Memory B cell (primary cell): ENCODE data around the gene ESYT1.

Experiments used
- ATAC-seq: fragments of 150-1000 bp; cut with Tn5 transposase; 2 replicates; pipeline ENCODE4 v1.10.0; 2021; ENCODE audit warnings: low read depth, mild to moderate bottlenecking, moderate library complexity
- DNase-seq, 2 donors: peaks; one replicate each; pipeline ENCODE4 v3.0.0; 2022; ENCODE audit warnings: low spot score in 2 of 2
- H3K27ac Mint-ChIP-seq: one replicate; pipeline ENCODE4 v1.8.0; 2022; ENCODE audit warnings: mild to moderate bottlenecking, moderate library complexity, mixed read lengths
- H3K27me3 Mint-ChIP-seq: one replicate; pipeline ENCODE4 v1.8.0; 2022; ENCODE audit warnings: mixed read lengths
- H3K36me3 Mint-ChIP-seq: one replicate; pipeline ENCODE4 v1.8.0; 2022; ENCODE audit warnings: mild to moderate bottlenecking, mixed read lengths
- H3K4me1 Mint-ChIP-seq: one replicate; pipeline ENCODE4 v1.8.0; 2022; ENCODE audit warnings: mixed read lengths
- H3K4me3 Mint-ChIP-seq: one replicate; pipeline ENCODE4 v1.8.0; 2022; ENCODE audit warnings: mild to moderate bottlenecking, moderate library complexity, mixed read lengths
- H3K9me3 Mint-ChIP-seq: one replicate; pipeline ENCODE4 v1.8.0; 2022; ENCODE audit warnings: mixed read lengths

ESYT1 gene

GRCh38 chr12:56189099-56189917 is 61.2 kb downstream of the ESYT1 start, which contains the start of gene SMARCC2:
SMARCC2 (minus strand) TSS chr12:56189483; CDS start chr12:56189461, 22 bp downstream.
- peak within 1 kb of the TSS; percentile 98 for H3K27ac Mint-ChIP-seq
- H3K27me3 Mint-ChIP-seq = no peaks in the 10 kb centered on the region
- no peaks in the 10 kb centered on the region for H3K9me3 Mint-ChIP-seq
- ATAC-seq (peak; percentile 83), DNase-seq (peak; percentile 82 to 85)
- peaks cover 10% of the 10 kb centered on the region for H3K36me3 Mint-ChIP-seq
- H3K4me1 Mint-ChIP-seq = peaks cover 37% of the 10 kb centered on the region
- peak within 1 kb of the TSS; percentile 93 for H3K4me3 Mint-ChIP-seq

- Mint-ChIP-seq H3K36me3 (peaks cover 5% of the 10 kb centered on the region), H3K27ac (peak overlapping the region; percentile 98), H3K27me3 (no peaks in the 10 kb centered on the region), H3K4me1 (peaks cover 41% of the 10 kb centered on the region), H3K9me3 (no peaks in the 10 kb centered on the region), H3K4me3 (peak overlapping the region; percentile 93)
- ATAC-seq (peak; percentile 30), DNase-seq (peak; percentile 56 to 66)
Observed at GRCh38 chr12:56189918-56190694, 62.0 kb downstream of the ESYT1 start.

GRCh38 chr12:56190695-56191155 is 62.7 kb downstream of the ESYT1 start:
- H3K27ac Mint-ChIP-seq = peak overlapping the region; percentile 98
- H3K4me3 Mint-ChIP-seq = peak overlapping the region; percentile 93
- ATAC-seq (no peak), DNase-seq (no peak)
- no peaks in the 10 kb centered on the region for H3K27me3 Mint-ChIP-seq
- peaks cover 4% of the 10 kb centered on the region for H3K36me3 Mint-ChIP-seq
- H3K4me1 Mint-ChIP-seq = peaks cover 41% of the 10 kb centered on the region
- H3K9me3 Mint-ChIP-seq = no peaks in the 10 kb centered on the region

- no peaks in the 10 kb centered on the region for H3K9me3 Mint-ChIP-seq
- H3K4me3 Mint-ChIP-seq = no peak overlapping the region
- no peaks in the 10 kb centered on the region for H3K27me3 Mint-ChIP-seq
- ATAC-seq (no peak), DNase-seq (no peak)
- H3K27ac Mint-ChIP-seq = peak overlapping the region; percentile 70
- peaks cover 35% of the 10 kb centered on the region for H3K4me1 Mint-ChIP-seq
- no peaks in the 10 kb centered on the region for H3K36me3 Mint-ChIP-seq
Observed at GRCh38 chr12:56192582-56192981, 64.5 kb downstream of the ESYT1 start.

- Mint-ChIP-seq H3K36me3 (no peaks in the 10 kb centered on the region), H3K27ac (peak overlapping the region; percentile 70), H3K9me3 (no peaks in the 10 kb centered on the region), H3K27me3 (no peaks in the 10 kb centered on the region), H3K4me3 (no peak overlapping the region), H3K4me1 (peaks cover 31% of the 10 kb centered on the region)
- ATAC-seq (peak; percentile 15), DNase-seq (peak; percentile 72 to 77)
Observed at GRCh38 chr12:56193025-56193578, 65.0 kb downstream of the ESYT1 start.
